H1 (cell line): ENCODE data around the gene TMEM151A. TPM values are rescaled to one million over a fixed set of nuclear protein-coding genes. Genes with fewer than 3 reads are reported as not detected.

ENCODE experiments used
- ATF2 ChIP-seq: IDR thresholded peaks from 2 replicates; pipeline ENCODE4 v1.6.1; 2012; ENCODE audit warnings: low read length, inconsistent platforms
- EZH2 ChIP-seq: fragments of 200-600 bp; sonication (generic); IDR thresholded peaks from 2 replicates; pipeline ENCODE4 v1.7.1; 2012; ENCODE audit warnings: low read depth, mild to moderate bottlenecking, moderate library complexity, low read length, inconsistent platforms; ENCODE audit not compliant: severe bottlenecking
- NRF1 ChIP-seq: IDR thresholded peaks from 2 replicates; pipeline ENCODE4 v1.6.1; 2011; ENCODE audit warnings: mild to moderate bottlenecking, low read depth, low read length, improper control_type of control experiment
- RFX5 ChIP-seq: IDR thresholded peaks from 2 replicates; pipeline ENCODE4 v1.6.1; 2011; ENCODE audit warnings: low read depth, low read length, improper control_type of control experiment, borderline replicate concordance
- polyA plus RNA-seq, 7 experiments: library from polyadenylated mRNA; depleted of rRNA in 3 of 7; stranded (reverse) in 5 of 7; unstranded in 2 of 7; fragments of >200 nt in 5 of 7; fragments of 200-250 nt in 2 of 7; gene quantifications; 1 replicate in 5 of 7; 2 replicates in 1 of 7; 4 replicates in 1 of 7; pipeline versions ENCODE4 v1.2.1 to v1.2.3, GENCODE V29; 2011 to 2013; ENCODE audit warnings: missing spikeins in 2 of 7, mixed read lengths in 2 of 7
- total RNA-seq: library from RNA; stranded (reverse); fragmentation: NEBNext Ultra II Directional; extraction: Animal tissue kit (Norgen Biotek cat#: 25700); gene quantifications from 2 replicates; pipeline ENCODE4 v1.2.1, GENCODE V29; 2021

The TMEM151A gene
- total and polyA plus RNA-seq, 2 of the 8 experiments (the other 6 are each of a cell fraction or from before 2014, with no cell fraction given) = 3.2 TPM

- TF ChIP-seq NRF1 = no peak
- TF ChIP-seq EZH2 = no peak
- TF ChIP-seq ATF2 = no peak
- TF ChIP-seq RFX5 = no peak
- TF ChIP-seq, all 59 proteins: peak for 11
Observed at GRCh38 chr11:66312549-66313320, 21.0 kb downstream of the TMEM151A start (continued).
